ENCODE measurements around the gene UBE2J1. TPM values are rescaled to one million over a fixed set of nuclear protein-coding genes. Genes with fewer than 3 reads are reported as not detected.

Gene UBE2J1
- total RNA-seq, 1 donor from 2014 or later: 32.8 TPM

GRCh38 chr6:89385846-89386245 lies 33.3 kb upstream of the UBE2J1 start:
- Mint-ChIP-seq H3K27ac (no peak overlapping the region), H3K27me3 (peaks cover 4% of the 10 kb centered on the region), H3K4me1 (peaks cover 15% of the 10 kb centered on the region), H3K4me3 (no peak overlapping the region), H3K9me3 (no peaks in the 10 kb centered on the region), H3K36me3 (ENCODE audit: low read depth) (no peaks in the 10 kb centered on the region)
- DNase-seq: no peak
- no peak for ATAC-seq (ENCODE audit: low read depth)
- ChIA-PET CTCF (interaction anchor here (1.3 to 1.5 kb wide), 2 partner anchors 13 to 18 kb away, joined by 3 read pairs; no protein-coding TSS in a partner anchor), POLR2A (interaction anchor here (0.5 kb wide), 1 partner anchor 34 kb away, joined by 3 read pairs; no protein-coding TSS in a partner anchor)
- intact Hi-C loops (cut with micrococcal nuclease): no loop called here
- TF ChIP-seq CTCF (IDR thresholded peaks at IDR 0.05): no peak

GRCh38 chr6:89385156-89385667 lies 32.7 kb upstream of the UBE2J1 start:
- no peak for DNase-seq
- peaks cover 6% of the 10 kb centered on the region for H3K27me3 Mint-ChIP-seq
- no peak for TF ChIP-seq CTCF (IDR thresholded peaks at IDR 0.05)
- ChIA-PET POLR2A (interaction anchor here (0.5 kb wide), 1 partner anchor 34 kb away, joined by 3 read pairs; no protein-coding TSS in a partner anchor), CTCF (interaction anchor here (1.3 to 1.5 kb wide), 2 partner anchors 13 to 18 kb away, joined by 3 read pairs; no protein-coding TSS in a partner anchor)
- no peak overlapping the region for H3K27ac Mint-ChIP-seq
- H3K9me3 Mint-ChIP-seq: no peaks in the 10 kb centered on the region
- H3K36me3 Mint-ChIP-seq (ENCODE audit: low read depth): no peaks in the 10 kb centered on the region
- ATAC-seq (ENCODE audit: low read depth): no peak
- H3K4me3 Mint-ChIP-seq: no peak overlapping the region
- peaks cover 15% of the 10 kb centered on the region for H3K4me1 Mint-ChIP-seq
- intact Hi-C loops (cut with micrococcal nuclease): no loop called here

- H3K27ac Mint-ChIP-seq: no peak overlapping the region
- no peaks in the 10 kb centered on the region for H3K9me3 Mint-ChIP-seq
- CTCF ChIA-PET: interaction anchor here (0.8 to 1.7 kb wide), 2 partner anchors 9 to 19 kb away, joined by 3 to 6 read pairs; no protein-coding TSS in a partner anchor
- intact Hi-C loops (cut with micrococcal nuclease): no loop called here
- no peak for DNase-seq
- H3K4me3 Mint-ChIP-seq: no peak overlapping the region
- TF ChIP-seq CTCF (IDR thresholded peaks at IDR 0.05): no peak
- H3K27me3 Mint-ChIP-seq: peaks cover 2% of the 10 kb centered on the region
- H3K36me3 Mint-ChIP-seq (ENCODE audit: low read depth): no peaks in the 10 kb centered on the region
- POLR2A ChIA-PET: no interaction called here
- peaks cover 6% of the 10 kb centered on the region for H3K4me1 Mint-ChIP-seq
- ATAC-seq (ENCODE audit: low read depth): no peak
Measured at GRCh38 chr6:89381031-89381430, 28.5 kb upstream of the UBE2J1 start.

- intact Hi-C loops (cut with micrococcal nuclease): loop anchor here (10.0 kb wide), 1 partner anchor 1096 kb away; no protein-coding TSS in a partner anchor
- POLR2A ChIA-PET: no interaction called here
- CTCF ChIA-PET: interaction anchor here (0.7 to 1.1 kb wide), 4 partner anchors 11 to 393 kb away, joined by 3 to 4 read pairs (median 3); no protein-coding TSS in a partner anchor
Measured at GRCh38 chr6:89379281-89379680, 26.8 kb upstream of the UBE2J1 start.

More at GRCh38 chr6:89379281-89379680, 26.8 kb upstream of the UBE2J1 start:
- Mint-ChIP-seq H3K4me1 (peaks cover 18% of the 10 kb centered on the region), H3K4me3 (no peak overlapping the region), H3K27ac (no peak overlapping the region), H3K27me3 (peaks cover 2% of the 10 kb centered on the region), H3K9me3 (no peaks in the 10 kb centered on the region), H3K36me3 (ENCODE audit: low read depth) (no peaks in the 10 kb centered on the region)
- no peak for DNase-seq
- ATAC-seq (ENCODE audit: low read depth): no peak
- TF ChIP-seq CTCF (IDR thresholded peaks at IDR 0.05): no peak

Data from activated B cell treated with CpG ODN at 0.5 μM for 24 hours (primary cell).